SK-N-SH (cell line): ENCODE data around the gene CNTROB. TPM values are rescaled to one million over a fixed set of nuclear protein-coding genes. Genes with fewer than 3 reads are reported as not detected.
A peak's percentile ranks its signal among the peaks of the same experiment; 100 is the strongest.

Source experiments
- CTCF ChIA-PET: fragments of 300-600, 350-600 bp; formaldehyde crosslinking; extraction: SDS; loops from one replicate; lab custom pipeline; 2021; lab: Yijun Ruan, JAX
- POLR2A ChIA-PET: fragments of 350-600 bp; sonication (Branson Sonifier 250); formaldehyde crosslinking; extraction: SDS; loops from one replicate; lab custom pipeline; 2020; ENCODE audit warnings: antibody characterized with exemption, inconsistent platforms; lab: Yijun Ruan, JAX
- DNase-seq: peaks from one replicate; pipeline ENCODE4 v3.0.0; 2012
- H2AFZ ChIP-seq: fragments of 200-600 bp; sonication (generic); 2 replicates; pipeline ENCODE4 v1.8.1; 2016; ENCODE audit warnings: antibody characterized with exemption, mild to moderate bottlenecking, low read depth
- H3F3A ChIP-seq: fragments of 200-600 bp; sonication (generic); replicated peaks from 2 replicates; pipeline ENCODE3; 2016; ENCODE audit warnings: antibody characterized with exemption, mild to moderate bottlenecking; ENCODE audit not compliant: insufficient read depth
- H3K27ac ChIP-seq, 2 experiments: fragments of 200-500 bp in 1 of 2; fragments of 200-600 bp in 1 of 2; sonication (Bioruptor generic) in 1 of 2; sonication (generic), shearing (Covaris generic) in 1 of 2; 2 replicates each; pipeline versions ENCODE4 v1.5.1 to v1.6.1; 2014 to 2016; ENCODE audit warnings: low read depth in 2 of 2, inconsistent platforms in 1 of 2, low read length in 1 of 2, mild to moderate bottlenecking in 1 of 2, mixed read lengths in 1 of 2
- H3K27me3 ChIP-seq: fragments of 200-600 bp; sonication (generic), shearing (Covaris generic); 2 replicates; pipeline ENCODE4 v1.6.1; 2016; ENCODE audit warnings: mixed run types; ENCODE audit not compliant: insufficient read depth
- H3K36me3 ChIP-seq, 2 experiments: fragments of 200-500 bp in 1 of 2; fragments of 200-600 bp in 1 of 2; sonication (Bioruptor generic) in 1 of 2; sonication (generic) in 1 of 2; replicated peaks in 1 of 2; 2 replicates each; pipeline versions ENCODE3 to v1.5.1; 2014 to 2016; ENCODE audit warnings: low read length in 1 of 2, mild to moderate bottlenecking in 1 of 2; ENCODE audit not compliant: insufficient read depth in 2 of 2, control insufficient read depth in 1 of 2
- H3K4me1 ChIP-seq, 2 experiments: fragments of 200-500 bp in 1 of 2; fragments of 200-600 bp in 1 of 2; sonication (Bioruptor generic) in 1 of 2; sonication (generic), shearing (Covaris generic) in 1 of 2; 2 replicates each; pipeline versions ENCODE4 v1.5.1 to v1.6.1; 2014 to 2016; ENCODE audit warnings: low read depth in 1 of 2, low read length in 1 of 2, mixed run types in 1 of 2; ENCODE audit not compliant: insufficient read depth in 2 of 2, control insufficient read depth in 1 of 2
- H3K4me2 ChIP-seq: fragments of 200-600 bp; sonication (generic), shearing (Covaris generic); 2 replicates; pipeline ENCODE4 v1.6.1; 2017; ENCODE audit warnings: mixed run types
- H3K4me3 ChIP-seq, 2 experiments: fragments of 200-500 bp in 1 of 2; fragments of 200-600 bp in 1 of 2; sonication (Bioruptor generic) in 1 of 2; sonication (generic), shearing (Covaris generic) in 1 of 2; 2 replicates each; pipeline versions ENCODE4 v1.5.1 to v1.8.1; 2014 to 2016; ENCODE audit warnings: low read depth in 2 of 2, inconsistent platforms in 1 of 2, low read length in 1 of 2, mild to moderate bottlenecking in 1 of 2, mixed read lengths in 1 of 2, moderate library complexity in 1 of 2
- H3K79me2 ChIP-seq: fragments of 200-600 bp; sonication (generic); 2 replicates; pipeline ENCODE4 v1.8.1; 2017; ENCODE audit warnings: mild to moderate bottlenecking; ENCODE audit not compliant: insufficient read depth
- H3K9ac ChIP-seq: fragments of 200-600 bp; sonication (generic); 2 replicates; pipeline ENCODE4 v1.6.1; 2017; ENCODE audit warnings: mixed run types
- H3K9me2 ChIP-seq: fragments of 200-600 bp; sonication (generic); 2 replicates; pipeline ENCODE4 v1.6.1; 2017; ENCODE audit warnings: mixed run types
- H3K9me3 ChIP-seq: fragments of 200-600 bp; sonication (generic); 2 replicates; pipeline ENCODE4 v1.6.1; 2017; ENCODE audit warnings: mixed run types, mild to moderate bottlenecking, moderate library complexity
- H4K20me1 ChIP-seq: fragments of 200-600 bp; sonication (generic); 2 replicates; pipeline ENCODE4 v1.6.1; 2017; ENCODE audit warnings: mild to moderate bottlenecking, mixed run types; ENCODE audit not compliant: insufficient read depth
- CHD2 ChIP-seq: fragments of 150-350 bp; IDR thresholded peaks from 2 replicates; pipeline ENCODE4 v1.6.1; 2018; ENCODE audit warnings: low read length; ENCODE audit not compliant: partially characterized antibody
- CTCF ChIP-seq: fragments of 200-600 bp; sonication (generic); IDR thresholded peaks from 2 replicates; pipeline ENCODE4 v1.6.1; 2017; ENCODE audit warnings: antibody characterized with exemption, mild to moderate bottlenecking, moderate library complexity
- EP300 ChIP-seq, 2 experiments: IDR thresholded peaks; 2 replicates each; pipeline versions ENCODE4 v1.4.0 to v1.6.1; 2012; ENCODE audit warnings: borderline replicate concordance in 1 of 2, low read depth in 1 of 2, low read length in 1 of 2
- FOXJ3 ChIP-seq: sonication (generic); formaldehyde crosslinking; IDR thresholded peaks from 2 replicates; pipeline ENCODE4 v1.5.1; 2020; ENCODE audit warnings: mild to moderate bottlenecking, missing genetic modification reagents
- JUND ChIP-seq: IDR thresholded peaks from 2 replicates; pipeline ENCODE4 v1.4.0; 2012
- MEF2A ChIP-seq: IDR thresholded peaks from 2 replicates; pipeline ENCODE4 v1.4.0; 2012; ENCODE audit warnings: low read depth, borderline replicate concordance
- MXI1 ChIP-seq: IDR thresholded peaks from 2 replicates; pipeline ENCODE4 v1.6.1; 2012; ENCODE audit warnings: mild to moderate bottlenecking, low read depth, low read length, improper control_type of control experiment
- NFIC ChIP-seq: IDR thresholded peaks from 2 replicates; pipeline ENCODE4 v1.4.0; 2012; ENCODE audit warnings: borderline replicate concordance
- NRF1 ChIP-seq: IDR thresholded peaks from 2 replicates; pipeline ENCODE4 v1.6.1; 2012; ENCODE audit warnings: low read depth, mild to moderate bottlenecking, low read length
- POLR2AphosphoS5 ChIP-seq: IDR thresholded peaks from 2 replicates; pipeline ENCODE4 v1.6.1; 2012; ENCODE audit warnings: low read depth, low read length
- RAD21 ChIP-seq: IDR thresholded peaks from 2 replicates; pipeline ENCODE4 v1.6.1; 2012; ENCODE audit warnings: mild to moderate bottlenecking, low read length
- RCOR1 ChIP-seq: fragments of 150-350 bp; IDR thresholded peaks from 2 replicates; pipeline ENCODE4 v1.6.1; 2017; ENCODE audit warnings: antibody characterized with exemption, low read length
- REST ChIP-seq: IDR thresholded peaks from 2 replicates; pipeline ENCODE4 v1.6.1; 2012; ENCODE audit warnings: mild to moderate bottlenecking, low read depth, low read length, moderate library complexity
- RFX5 ChIP-seq: IDR thresholded peaks from 2 replicates; pipeline ENCODE4 v1.6.1; 2012; ENCODE audit warnings: mild to moderate bottlenecking, improper control_type of control experiment, low read length
- RXRA ChIP-seq: IDR thresholded peaks from 2 replicates; pipeline ENCODE4 v1.4.0; 2012; ENCODE audit warnings: low read depth, mild to moderate bottlenecking, borderline replicate concordance
- SIN3A ChIP-seq: IDR thresholded peaks from 2 replicates; pipeline ENCODE4 v1.6.1; 2012; ENCODE audit warnings: low read depth, mild to moderate bottlenecking, low read length, moderate library complexity, borderline replicate concordance
- SMC3 ChIP-seq: IDR thresholded peaks from 2 replicates; pipeline ENCODE4 v1.6.1; 2012; ENCODE audit warnings: low read depth, low read length, improper control_type of control experiment
- TAF1 ChIP-seq: IDR thresholded peaks from 2 replicates; pipeline ENCODE4 v1.6.1; 2012; ENCODE audit warnings: low read depth, mild to moderate bottlenecking, low read length, moderate library complexity, borderline replicate concordance
- USF1 ChIP-seq: IDR thresholded peaks from 2 replicates; pipeline ENCODE4 v1.4.0; 2012; ENCODE audit warnings: low read depth, borderline replicate concordance
- YY1 ChIP-seq: IDR thresholded peaks from 2 replicates; pipeline ENCODE4 v1.4.0; 2012; ENCODE audit warnings: low read depth, mild to moderate bottlenecking
- WGBS: methylation state at CpG from one replicate; pipeline ENCODE4 v1.1.6; 2017; ENCODE audit warnings: low lambda C conversion rate; 5-methylcytosine and 5-hydroxymethylcytosine counted together
- polyA plus RNA-seq, 3 experiments: library from polyadenylated mRNA; depleted of rRNA; stranded (reverse); fragments of >200 nt; gene quantifications; 2 replicates each; pipeline ENCODE4 v1.2.3, GENCODE V29; 2012
- TF ChIP-seq, protein P1 (sequence below): IDR thresholded peaks from 2 replicates; pipeline ENCODE4 v1.4.0; 2012; ENCODE audit warnings: low read depth, borderline replicate concordance
- TF ChIP-seq, protein P2 (sequence below): IDR thresholded peaks from 2 replicates; pipeline ENCODE4; 2012

The CNTROB gene
- polyA plus RNA-seq, 1 of the 3 experiments (the other 2 are of a cell fraction), result 26.3 TPM

DNA sequence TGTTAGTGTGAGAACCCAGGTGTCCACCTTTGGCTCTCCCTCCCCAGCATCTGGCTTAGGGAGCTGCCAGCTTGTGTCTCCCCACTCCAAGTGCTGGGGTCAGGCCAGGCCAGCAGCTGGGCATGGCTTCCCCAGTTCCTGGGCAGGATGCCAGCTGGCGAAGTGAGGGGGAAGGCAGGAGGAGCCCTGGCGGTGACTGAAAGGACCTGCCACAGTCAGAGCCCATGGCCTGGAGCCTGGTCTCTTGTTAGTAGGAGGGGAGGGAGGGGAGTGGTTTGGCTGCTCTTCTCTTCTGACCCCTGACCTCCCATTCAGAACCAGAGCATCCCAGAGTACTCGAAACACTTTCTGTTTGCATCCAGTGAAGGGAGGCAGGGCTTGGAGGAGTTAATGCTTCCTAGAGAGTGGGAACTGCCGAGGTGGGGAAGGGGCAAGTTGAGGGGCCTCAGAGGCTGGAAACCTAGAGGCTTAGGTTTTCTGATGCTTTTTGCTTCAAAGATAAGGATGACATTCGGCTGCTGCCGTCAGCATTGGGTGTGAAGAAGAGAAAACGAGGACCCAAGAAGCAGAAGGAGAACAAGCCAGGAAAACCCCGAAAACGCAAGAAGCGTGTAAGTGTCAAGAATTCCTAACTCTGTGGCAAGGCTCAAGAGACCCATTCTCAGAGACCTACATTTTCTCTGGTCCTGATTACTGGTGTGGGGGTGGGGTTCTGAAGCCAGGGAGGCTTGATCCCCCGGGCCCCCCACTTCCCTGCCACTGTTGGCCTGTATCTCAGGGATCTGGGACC lies 42.6 kb upstream of the CNTROB start:
- peak overlapping the region; percentile 22 to 25 for H3K4me3 ChIP-seq
- 50% methylated on average over 9 of the region's 11 CpGs for WGBS
- peak overlapping the region; percentile 96 to 100 for H3K27ac ChIP-seq
- H3K27me3 ChIP-seq, result no peaks in the 10 kb centered on the region
- H3F3A ChIP-seq, result peaks cover 17% of the 10 kb centered on the region
- ChIA-PET POLR2A (interaction anchor here (0.7 to 1.4 kb wide), 5 partner anchors 26 to 203 kb away, joined by 3 to 4 read pairs (median 3); partner anchors contain the start of genes NAA38 and RNF227), CTCF (interaction anchor here (0.7 to 4.0 kb wide), 14 partner anchors 8 to 202 kb away, joined by 3 to 18 read pairs (median 4); partner anchors contain the start of genes KDM6B and TP53)
- DNase-seq, result peak; percentile 94
- peak overlapping the region; percentile 86 for H3K4me2 ChIP-seq
- peaks cover 3% of the 10 kb centered on the region; the same call in 1 of the 2 replicates for H4K20me1 ChIP-seq
- no peak overlapping the region for H2AFZ ChIP-seq
- no peaks in the 10 kb centered on the region for H3K9me3 ChIP-seq
- peak overlapping the region; percentile 65; the same call in 1 of the 2 replicates for H3K9ac ChIP-seq
- H3K4me1 ChIP-seq, result peaks cover 23 to 37% of the 10 kb centered on the region in 2 experiments
- peaks cover 29 to 39% of the 10 kb centered on the region in 2 experiments for H3K36me3 ChIP-seq
- H3K9me2 ChIP-seq, result no peaks in the 10 kb centered on the region
- peaks cover 44% of the 10 kb centered on the region for H3K79me2 ChIP-seq
- TF ChIP-seq JUND (0 out of 2 replicates have a peak, but pooled peaks have one; percentile 14), YY1 (no peak; the same call in 1 of the 2 replicates), SMC3 (peak; percentile 37; the same call in 1 of the 2 replicates), RAD21 (peak; percentile 40), CHD2 (peak; percentile 84), CTCF (peak; percentile 51), REST (0 out of 2 replicates have a peak, but pooled peaks have one; percentile 5), EP300 (IDR thresholded peaks at IDR 0.05; ENCODE audit: borderline replicate concordance in 1 of 2, low read depth in 1 of 2, low read length in 1 of 2) (peak; percentile 37 to 91; a peak in 2 of 4 replicates), TAF1 (no peak), USF1 (no peak), POLR2AphosphoS5 (peak; percentile 48; the same call in 1 of the 2 replicates), RFX5 (0 out of 2 replicates have a peak, but pooled peaks have one; percentile 15), RXRA (peak; percentile 96), SIN3A (peak; percentile 82), FOXJ3 (CRISPR knock-in tag) (peak; percentile 64; the same call in 1 of the 2 replicates), NRF1 (no peak), MXI1 (peak; percentile 81), NFIC (peak; percentile 99), MEF2A (no peak), RCOR1 (peak; percentile 73; the same call in 1 of the 2 replicates)
- TF ChIP-seq, protein P1, sequence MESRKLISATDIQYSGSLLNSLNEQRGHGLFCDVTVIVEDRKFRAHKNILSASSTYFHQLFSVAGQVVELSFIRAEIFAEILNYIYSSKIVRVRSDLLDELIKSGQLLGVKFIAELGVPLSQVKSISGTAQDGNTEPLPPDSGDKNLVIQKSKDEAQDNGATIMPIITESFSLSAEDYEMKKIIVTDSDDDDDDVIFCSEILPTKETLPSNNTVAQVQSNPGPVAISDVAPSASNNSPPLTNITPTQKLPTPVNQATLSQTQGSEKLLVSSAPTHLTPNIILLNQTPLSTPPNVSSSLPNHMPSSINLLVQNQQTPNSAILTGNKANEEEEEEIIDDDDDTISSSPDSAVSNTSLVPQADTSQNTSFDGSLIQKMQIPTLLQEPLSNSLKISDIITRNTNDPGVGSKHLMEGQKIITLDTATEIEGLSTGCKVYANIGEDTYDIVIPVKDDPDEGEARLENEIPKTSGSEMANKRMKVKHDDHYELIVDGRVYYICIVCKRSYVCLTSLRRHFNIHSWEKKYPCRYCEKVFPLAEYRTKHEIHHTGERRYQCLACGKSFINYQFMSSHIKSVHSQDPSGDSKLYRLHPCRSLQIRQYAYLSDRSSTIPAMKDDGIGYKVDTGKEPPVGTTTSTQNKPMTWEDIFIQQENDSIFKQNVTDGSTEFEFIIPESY, result no peak
- TF ChIP-seq, protein P2, sequence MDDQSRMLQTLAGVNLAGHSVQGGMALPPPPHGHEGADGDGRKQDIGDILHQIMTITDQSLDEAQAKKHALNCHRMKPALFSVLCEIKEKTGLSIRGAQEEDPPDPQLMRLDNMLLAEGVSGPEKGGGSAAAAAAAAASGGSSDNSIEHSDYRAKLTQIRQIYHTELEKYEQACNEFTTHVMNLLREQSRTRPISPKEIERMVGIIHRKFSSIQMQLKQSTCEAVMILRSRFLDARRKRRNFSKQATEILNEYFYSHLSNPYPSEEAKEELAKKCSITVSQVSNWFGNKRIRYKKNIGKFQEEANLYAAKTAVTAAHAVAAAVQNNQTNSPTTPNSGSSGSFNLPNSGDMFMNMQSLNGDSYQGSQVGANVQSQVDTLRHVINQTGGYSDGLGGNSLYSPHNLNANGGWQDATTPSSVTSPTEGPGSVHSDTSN, result peak; percentile 75
